ENCODE results near the gene PLCG1. TPM values are rescaled to one million over a fixed set of nuclear protein-coding genes. Genes with fewer than 3 reads are reported as not detected.
A peak's percentile ranks its signal among the peaks of the same experiment; 100 is the strongest.

The PLCG1 gene
- total RNA-seq, 1 experiment from 2014 or later: 45.6 TPM

DNA sequence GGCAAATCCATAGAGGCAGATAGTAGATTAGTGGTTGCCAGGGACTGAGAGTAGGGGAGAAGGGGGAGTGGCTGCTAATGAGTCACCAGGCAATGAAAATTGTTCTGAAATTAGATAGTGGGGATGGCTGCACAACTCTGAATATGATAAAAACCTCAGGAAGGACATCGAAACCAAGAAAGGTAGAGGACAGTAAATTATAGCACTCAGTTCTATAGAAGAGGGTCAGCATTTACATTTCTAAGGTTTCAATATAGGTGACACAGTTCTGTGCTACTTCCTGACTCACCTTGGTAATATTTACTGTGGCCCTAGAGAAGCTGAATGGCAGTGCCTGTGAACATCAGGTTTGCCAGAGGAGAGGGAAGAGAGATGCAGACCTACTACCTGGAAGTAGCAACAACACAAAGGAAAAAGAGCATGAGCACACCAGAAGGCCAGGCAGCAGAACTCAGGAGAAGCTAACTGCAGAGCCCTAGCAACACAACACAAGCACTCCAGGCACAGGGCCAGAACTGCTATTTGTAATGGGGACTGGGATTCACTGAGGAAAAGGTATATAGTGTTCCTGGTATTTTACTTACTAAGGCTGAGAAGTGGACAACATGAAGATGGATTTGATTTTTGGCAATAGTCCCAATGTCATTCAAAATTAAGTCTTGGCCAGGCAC lies 75.9 kb downstream of the PLCG1 start:
- no peak overlapping the region for H3K27ac ChIP-seq (ENCODE audit: low read depth, low read length)
- H4K20me1 ChIP-seq (ENCODE audit: insufficient read depth): no peaks in the 10 kb centered on the region
- H3K9ac ChIP-seq (ENCODE audit: low read length): no peak overlapping the region
- ATAC-seq (peak; percentile 60; the same call in 1 of the 2 replicates), DNase-seq (ENCODE audit: low read depth, low spot score) (no peak)
- intact Hi-C loops (cut with micrococcal nuclease): no loop called here
- H3K9me3 ChIP-seq (ENCODE audit: control insufficient read depth in 1 of 2, insufficient read depth in 1 of 2, low read depth in 1 of 2, low read length in 2 of 2): no peaks in the 10 kb centered on the region
- H3K36me3 ChIP-seq (ENCODE audit: control insufficient read depth in 1 of 2, insufficient read depth in 2 of 2, low read length in 2 of 2): no peaks in the 10 kb centered on the region
- H3K79me2 ChIP-seq (ENCODE audit: insufficient read depth, low read length): no peaks in the 10 kb centered on the region
- ChIA-PET POLR2A (no interaction called here), RAD21 (ENCODE audit: low non-redundant PET in 1 of 2, low total read pairs in 2 of 2, uncharacterized antibody in 2 of 2, unreplicated experiment in 2 of 2) (no interaction called here), CTCF (interaction anchor here (0.9 kb wide), 1 partner anchor 19 kb away, joined by 5 read pairs; no protein-coding TSS in a partner anchor)
- BruUV-seq (replicated peaks): no TSS peak
- no peaks in the 10 kb centered on the region for H3K27me3 ChIP-seq (ENCODE audit: insufficient read depth, low read length)
- H3K4me1 ChIP-seq (ENCODE audit: control insufficient read depth in 1 of 2, insufficient read depth in 2 of 2, low read length in 2 of 2): peaks cover 8 to 9% of the 10 kb centered on the region in 2 experiments
- no peak overlapping the region for H3K4me3 ChIP-seq (replicated peaks in 1 of 2; ENCODE audit: low read depth in 1 of 2, low read length in 2 of 2)
- peak overlapping the region; percentile 2; the same call in 1 of the 2 replicates for H3K4me2 ChIP-seq (ENCODE audit: low read length)
- no peak overlapping the region for H2AFZ ChIP-seq (ENCODE audit: low read depth, low read length, poor library complexity, severe bottlenecking)
- no peaks in the 10 kb centered on the region for H3K9me2 ChIP-seq (ENCODE audit: insufficient read depth)
- TF ChIP-seq, protein P1, sequence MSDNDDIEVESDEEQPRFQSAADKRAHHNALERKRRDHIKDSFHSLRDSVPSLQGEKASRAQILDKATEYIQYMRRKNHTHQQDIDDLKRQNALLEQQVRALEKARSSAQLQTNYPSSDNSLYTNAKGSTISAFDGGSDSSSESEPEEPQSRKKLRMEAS (IDR thresholded peaks at IDR 0.05): no peak
- TF ChIP-seq SP1 (IDR thresholded peaks at IDR 0.05; ENCODE audit: low read depth): no peak
- TF ChIP-seq EZH2phosphoT487 (IDR thresholded peaks at IDR 0.05; ENCODE audit: borderline replicate concordance): no peak
- TF ChIP-seq SIN3A (IDR thresholded peaks at IDR 0.05; ENCODE audit: low read depth): no peak
- no peak for TF ChIP-seq TCF7L2 (IDR thresholded peaks at IDR 0.05; ENCODE audit: borderline replicate concordance, extremely low read depth, insufficient read depth, insufficient read length)
- TF ChIP-seq EGR1 (IDR thresholded peaks at IDR 0.05; ENCODE audit: low read depth): no peak
- peak; percentile 14; the same call in 1 of the 2 replicates for TF ChIP-seq FOSL1 (IDR thresholded peaks at IDR 0.05; ENCODE audit: low read depth)
- TF ChIP-seq, protein P2, sequence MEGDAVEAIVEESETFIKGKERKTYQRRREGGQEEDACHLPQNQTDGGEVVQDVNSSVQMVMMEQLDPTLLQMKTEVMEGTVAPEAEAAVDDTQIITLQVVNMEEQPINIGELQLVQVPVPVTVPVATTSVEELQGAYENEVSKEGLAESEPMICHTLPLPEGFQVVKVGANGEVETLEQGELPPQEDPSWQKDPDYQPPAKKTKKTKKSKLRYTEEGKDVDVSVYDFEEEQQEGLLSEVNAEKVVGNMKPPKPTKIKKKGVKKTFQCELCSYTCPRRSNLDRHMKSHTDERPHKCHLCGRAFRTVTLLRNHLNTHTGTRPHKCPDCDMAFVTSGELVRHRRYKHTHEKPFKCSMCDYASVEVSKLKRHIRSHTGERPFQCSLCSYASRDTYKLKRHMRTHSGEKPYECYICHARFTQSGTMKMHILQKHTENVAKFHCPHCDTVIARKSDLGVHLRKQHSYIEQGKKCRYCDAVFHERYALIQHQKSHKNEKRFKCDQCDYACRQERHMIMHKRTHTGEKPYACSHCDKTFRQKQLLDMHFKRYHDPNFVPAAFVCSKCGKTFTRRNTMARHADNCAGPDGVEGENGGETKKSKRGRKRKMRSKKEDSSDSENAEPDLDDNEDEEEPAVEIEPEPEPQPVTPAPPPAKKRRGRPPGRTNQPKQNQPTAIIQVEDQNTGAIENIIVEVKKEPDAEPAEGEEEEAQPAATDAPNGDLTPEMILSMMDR (IDR thresholded peaks at IDR 0.05 in 2 of 3, conservative IDR thresholded peaks at IDR 0.05 in 1 of 3; ENCODE audit: borderline replicate concordance in 1 of 3, insufficient read depth in 1 of 3, low read depth in 2 of 3, low read length in 2 of 3): no peak
- TF ChIP-seq POLR2A (IDR thresholded peaks at IDR 0.05; ENCODE audit: borderline replicate concordance, extremely low read depth, insufficient read depth, insufficient read length): no peak
- no peak for TF ChIP-seq CEBPB (IDR thresholded peaks at IDR 0.05; ENCODE audit: low read depth)
- TF ChIP-seq, protein P3, sequence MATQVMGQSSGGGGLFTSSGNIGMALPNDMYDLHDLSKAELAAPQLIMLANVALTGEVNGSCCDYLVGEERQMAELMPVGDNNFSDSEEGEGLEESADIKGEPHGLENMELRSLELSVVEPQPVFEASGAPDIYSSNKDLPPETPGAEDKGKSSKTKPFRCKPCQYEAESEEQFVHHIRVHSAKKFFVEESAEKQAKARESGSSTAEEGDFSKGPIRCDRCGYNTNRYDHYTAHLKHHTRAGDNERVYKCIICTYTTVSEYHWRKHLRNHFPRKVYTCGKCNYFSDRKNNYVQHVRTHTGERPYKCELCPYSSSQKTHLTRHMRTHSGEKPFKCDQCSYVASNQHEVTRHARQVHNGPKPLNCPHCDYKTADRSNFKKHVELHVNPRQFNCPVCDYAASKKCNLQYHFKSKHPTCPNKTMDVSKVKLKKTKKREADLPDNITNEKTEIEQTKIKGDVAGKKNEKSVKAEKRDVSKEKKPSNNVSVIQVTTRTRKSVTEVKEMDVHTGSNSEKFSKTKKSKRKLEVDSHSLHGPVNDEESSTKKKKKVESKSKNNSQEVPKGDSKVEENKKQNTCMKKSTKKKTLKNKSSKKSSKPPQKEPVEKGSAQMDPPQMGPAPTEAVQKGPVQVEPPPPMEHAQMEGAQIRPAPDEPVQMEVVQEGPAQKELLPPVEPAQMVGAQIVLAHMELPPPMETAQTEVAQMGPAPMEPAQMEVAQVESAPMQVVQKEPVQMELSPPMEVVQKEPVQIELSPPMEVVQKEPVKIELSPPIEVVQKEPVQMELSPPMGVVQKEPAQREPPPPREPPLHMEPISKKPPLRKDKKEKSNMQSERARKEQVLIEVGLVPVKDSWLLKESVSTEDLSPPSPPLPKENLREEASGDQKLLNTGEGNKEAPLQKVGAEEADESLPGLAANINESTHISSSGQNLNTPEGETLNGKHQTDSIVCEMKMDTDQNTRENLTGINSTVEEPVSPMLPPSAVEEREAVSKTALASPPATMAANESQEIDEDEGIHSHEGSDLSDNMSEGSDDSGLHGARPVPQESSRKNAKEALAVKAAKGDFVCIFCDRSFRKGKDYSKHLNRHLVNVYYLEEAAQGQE (IDR thresholded peaks at IDR 0.05; ENCODE audit: low read depth): no peak
- TF ChIP-seq, protein P4, sequence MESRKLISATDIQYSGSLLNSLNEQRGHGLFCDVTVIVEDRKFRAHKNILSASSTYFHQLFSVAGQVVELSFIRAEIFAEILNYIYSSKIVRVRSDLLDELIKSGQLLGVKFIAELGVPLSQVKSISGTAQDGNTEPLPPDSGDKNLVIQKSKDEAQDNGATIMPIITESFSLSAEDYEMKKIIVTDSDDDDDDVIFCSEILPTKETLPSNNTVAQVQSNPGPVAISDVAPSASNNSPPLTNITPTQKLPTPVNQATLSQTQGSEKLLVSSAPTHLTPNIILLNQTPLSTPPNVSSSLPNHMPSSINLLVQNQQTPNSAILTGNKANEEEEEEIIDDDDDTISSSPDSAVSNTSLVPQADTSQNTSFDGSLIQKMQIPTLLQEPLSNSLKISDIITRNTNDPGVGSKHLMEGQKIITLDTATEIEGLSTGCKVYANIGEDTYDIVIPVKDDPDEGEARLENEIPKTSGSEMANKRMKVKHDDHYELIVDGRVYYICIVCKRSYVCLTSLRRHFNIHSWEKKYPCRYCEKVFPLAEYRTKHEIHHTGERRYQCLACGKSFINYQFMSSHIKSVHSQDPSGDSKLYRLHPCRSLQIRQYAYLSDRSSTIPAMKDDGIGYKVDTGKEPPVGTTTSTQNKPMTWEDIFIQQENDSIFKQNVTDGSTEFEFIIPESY (IDR thresholded peaks at IDR 0.05; ENCODE audit: extremely low read depth, insufficient replicate concordance, low read length): no peak
- TF ChIP-seq JUND (IDR thresholded peaks at IDR 0.05): no peak
- 0 out of 2 replicates have a peak, but pooled peaks have one; percentile 14 for TF ChIP-seq ELF1 (IDR thresholded peaks at IDR 0.05; ENCODE audit: borderline replicate concordance, low read depth)
- TF ChIP-seq ZFX (IDR thresholded peaks at IDR 0.05): no peak
- TF ChIP-seq POLR2AphosphoS5 (IDR thresholded peaks at IDR 0.05; ENCODE audit: low read depth, low read length): no peak
- TF ChIP-seq SRF (IDR thresholded peaks at IDR 0.05; ENCODE audit: low read depth): 0 out of 2 replicates have a peak, but pooled peaks have one; percentile 27
- no peak for TF ChIP-seq ZNF274 (IDR thresholded peaks at IDR 0.05; ENCODE audit: low read depth, low read length)
- TF ChIP-seq YY1 (IDR thresholded peaks at IDR 0.05; ENCODE audit: extremely low read depth, insufficient replicate concordance, low read depth, low read length): no peak
- TF ChIP-seq RAD21 (IDR thresholded peaks at IDR 0.05; ENCODE audit: low read depth): no peak
- no peak for TF ChIP-seq EZH2 (IDR thresholded peaks at IDR 0.05)
